A549 (cell line): Measurements from ENCODE around the gene GNAL. TPM values are rescaled to one million over a fixed set of nuclear protein-coding genes. Genes with fewer than 3 reads are reported as not detected.
A peak's percentile ranks its signal among the peaks of the same experiment; 100 is the strongest.

ENCODE experiments used
- ATAC-seq, 2 experiments: fragments of 200-7000 bp in 1 of 2; fragments of >200 bp in 1 of 2; cut with Nextera tagmentation in 1 of 2; cut with Tn5 transposase in 1 of 2; 3 replicates each; pipeline versions ENCODE4 v1.8.0 to v1.9.1; 2018 to 2020; ENCODE audit warnings: mild to moderate bottlenecking in 1 of 2, moderate library complexity in 1 of 2
- CTCF ChIA-PET: fragments of 300-600 bp; sonication (Branson Sonifier 250); formaldehyde crosslinking; extraction: SDS; loops from one replicate; lab custom pipeline; 2021; ENCODE audit warnings: antibody characterized with exemption, inconsistent platforms; lab: Yijun Ruan, JAX
- POLR2A ChIA-PET: fragments of 350-600 bp; formaldehyde crosslinking; extraction: SDS; loops from one replicate; lab custom pipeline; 2021; ENCODE audit warnings: antibody characterized with exemption, inconsistent platforms; lab: Yijun Ruan, JAX
- DNase-seq, 2 experiments: peaks; one replicate each; pipeline versions ENCODE4 v3.0.0 to v3.0.0-alpha.2; 2011 to 2016; ENCODE audit warnings: low read depth in 1 of 2, low spot score in 1 of 2
- FAIRE-seq: peaks from 2 replicates; lab custom pipeline; 2011; peaks lifted over from hg19 to GRCh38; lab: Jason Lieb, UNC
- H3K27ac ChIP-seq, 2 experiments: fragments of >200 bp; sonication (Bioruptor Twin); formaldehyde crosslinking; 3 replicates each; pipeline ENCODE4 v1.5.1; 2016 to 2017
- H3K4me1 ChIP-seq: fragments of >200 bp; sonication (Bioruptor Twin); formaldehyde crosslinking; 3 replicates; pipeline ENCODE4 v1.6.1; 2016
- H3K4me2 ChIP-seq: fragments of >200 bp; sonication (Bioruptor Twin); formaldehyde crosslinking; 3 replicates; pipeline ENCODE4 v1.6.1; 2016
- H3K4me3 ChIP-seq: fragments of >200 bp; sonication (Bioruptor Twin); formaldehyde crosslinking; 3 replicates; pipeline ENCODE4 v1.5.1; 2016
- H3K9me3 ChIP-seq: fragments of >200 bp; sonication (Bioruptor Twin); formaldehyde crosslinking; 3 replicates; pipeline ENCODE4 v1.6.1; 2016
- CBX8 ChIP-seq: fragments of 200-600 bp; sonication (generic); IDR thresholded peaks from 2 replicates; pipeline ENCODE4 v1.6.1; 2016
- CHD2 ChIP-seq: fragments of 150-350 bp; IDR thresholded peaks from 2 replicates; pipeline ENCODE4 v1.6.1; 2014; ENCODE audit warnings: low read length; ENCODE audit not compliant: partially characterized antibody
- EP300 ChIP-seq, 2 experiments: fragments of >200 bp; sonication (Bioruptor Twin); formaldehyde crosslinking; IDR thresholded peaks; 2 replicates in 1 of 2; 3 replicates in 1 of 2; pipeline ENCODE4 v1.6.1; 2016 to 2017
- FOSL2 ChIP-seq, 2 experiments: fragments of 450-650 bp in 1 of 2; fragments of >200 bp in 1 of 2; sonication (Bioruptor Twin) in 1 of 2; formaldehyde crosslinking; IDR thresholded peaks; 2 replicates each; pipeline versions ENCODE4 v1.5.0 to v1.6.1; 2016 to 2020; ENCODE audit warnings: mild to moderate bottlenecking in 1 of 2, moderate library complexity in 1 of 2
- GATA3 ChIP-seq: IDR thresholded peaks from 2 replicates; pipeline ENCODE4 v1.6.1; 2012; ENCODE audit warnings: borderline replicate concordance
- JUNB ChIP-seq: fragments of >200 bp; sonication (Bioruptor Twin); formaldehyde crosslinking; IDR thresholded peaks from 2 replicates; pipeline ENCODE4 v1.6.1; 2016
- MAFK ChIP-seq: fragments of 450-650 bp; IDR thresholded peaks from 2 replicates; pipeline ENCODE4 v1.6.1; 2014; ENCODE audit not compliant: partially characterized antibody
- POLR2AphosphoS2 ChIP-seq: conservative IDR thresholded peaks from 2 replicates; pipeline ENCODE4 v1.6.1; 2012; ENCODE audit warnings: low read length, improper control_type of control experiment, inconsistent platforms
- RAD21 ChIP-seq, 2 experiments: fragments of >200 bp in 1 of 2; sonication (Bioruptor Twin) in 1 of 2; formaldehyde crosslinking in 1 of 2; IDR thresholded peaks in 1 of 2; conservative IDR thresholded peaks in 1 of 2; 2 replicates in 1 of 2; 3 replicates in 1 of 2; pipeline ENCODE4 v1.6.1; 2012 to 2018; ENCODE audit warnings: inconsistent platforms in 1 of 2
- RCOR1 ChIP-seq: fragments of 150-350 bp; IDR thresholded peaks from 2 replicates; pipeline ENCODE4 v1.6.1; 2014; ENCODE audit warnings: antibody characterized with exemption, low read length, low read depth
- RFX5 ChIP-seq: fragments of 450-650 bp; IDR thresholded peaks from 2 replicates; pipeline ENCODE4 v1.7.1; 2014; ENCODE audit warnings: antibody characterized with exemption, mild to moderate bottlenecking, moderate library complexity
- SREBF2 ChIP-seq: fragments of 450-650 bp; IDR thresholded peaks from 2 replicates; pipeline ENCODE4 v1.6.1; 2014; ENCODE audit warnings: mild to moderate bottlenecking, moderate library complexity
- TFCP2L1 ChIP-seq: fragments of 250-450 bp; sonication (Bioruptor Pico); IDR thresholded peaks from 2 replicates; pipeline ENCODE4 v1.5.0; 2021; ENCODE audit warnings: mild to moderate bottlenecking
- WGBS: methylation state at CpG from one replicate; pipeline ENCODE4 v1.1.6; 2017; ENCODE audit errors: missing lambda C conversion rate; 5-methylcytosine and 5-hydroxymethylcytosine counted together
- polyA plus RNA-seq, 4 experiments: library from polyadenylated mRNA; depleted of rRNA in 3 of 4; stranded (reverse); fragments of >200 nt; fragmentation: RNase III in 1 of 4; extraction: RNeasy Plus Mini Kit Qiagen cat#74134 plus additional on column Dnase treatment in 1 of 4; gene quantifications; 2 replicates in 3 of 4; 3 replicates in 1 of 4; pipeline ENCODE4 v1.2.3, GENCODE V29; 2011 to 2017
- TF ChIP-seq, protein P1 (sequence below): fragments of 450-650 bp; IDR thresholded peaks from 2 replicates; pipeline ENCODE4 v1.6.1; 2014; ENCODE audit warnings: antibody characterized with exemption
- TF ChIP-seq, protein P2 (sequence below): IDR thresholded peaks from 2 replicates; pipeline ENCODE4 v1.6.1; 2012
- TF ChIP-seq, protein P3 (sequence below): fragments of >200 bp; sonication (Bioruptor Twin); formaldehyde crosslinking; IDR thresholded peaks from 3 replicates; pipeline ENCODE4 v1.6.1; 2016
- TF ChIP-seq, protein P4 (sequence below): IDR thresholded peaks from 2 replicates; pipeline ENCODE4 v1.6.1; 2012
- TF ChIP-seq, protein P5 (sequence below): fragments of 200-600 bp; sonication (generic); IDR thresholded peaks from 2 replicates; pipeline ENCODE4 v1.6.1; 2016; ENCODE audit warnings: antibody characterized with exemption, mild to moderate bottlenecking, moderate library complexity
- TF ChIP-seq, protein P6 (sequence below): fragments of 250-450 bp; sonication (Bioruptor Pico); IDR thresholded peaks from 2 replicates; pipeline ENCODE4 v1.5.0; 2020; ENCODE audit warnings: low read depth, mild to moderate bottlenecking, moderate library complexity

GNAL gene
- polyA plus RNA-seq, 2 of the 4 experiments (the other 2 are of a cell fraction): 5.1 to 12.9 TPM

DNA sequence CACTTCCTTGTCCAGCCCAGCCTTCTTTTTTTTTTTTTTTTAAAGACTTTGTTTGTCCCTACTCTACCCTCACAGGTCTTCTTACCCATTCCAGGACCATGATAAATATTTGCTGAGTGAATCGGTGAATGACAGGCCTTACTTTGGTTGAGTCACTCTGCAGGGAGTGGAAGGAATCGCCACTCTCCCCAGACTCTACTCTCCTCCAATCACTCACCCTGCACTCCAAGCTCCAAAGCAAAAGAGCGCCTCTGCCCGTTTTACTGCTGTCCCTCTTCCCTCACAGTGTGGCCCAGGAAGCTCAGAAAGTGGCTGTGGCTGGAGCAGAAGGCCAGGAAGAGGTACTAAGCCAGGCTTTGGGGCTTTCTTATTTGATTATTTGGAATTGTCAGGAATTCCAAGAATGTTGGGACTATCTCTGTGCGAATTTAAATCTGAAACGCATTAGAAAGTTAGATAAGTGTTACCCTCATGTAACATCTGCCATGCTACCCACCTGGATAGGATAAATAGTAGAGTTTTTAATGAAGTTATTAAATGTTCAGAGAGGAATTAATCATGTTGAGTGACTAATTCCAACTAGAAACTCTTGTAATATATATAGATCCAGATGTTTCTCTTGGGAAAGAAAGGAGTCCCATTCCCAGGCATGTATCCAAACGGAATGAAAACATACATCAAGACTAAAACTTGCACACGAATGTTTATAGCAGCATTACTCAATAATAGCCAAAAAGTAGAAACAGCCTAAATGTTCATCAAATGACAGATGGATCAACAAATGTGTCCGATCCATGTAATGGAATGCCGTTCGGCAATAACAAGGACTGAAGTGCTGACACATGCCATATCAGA lies 119.2 kb downstream of the GNAL start:
- WGBS: 37% methylated on average over 11 of the region's 11 CpGs
- ChIA-PET CTCF (interaction anchor here (0.9 to 1.2 kb wide), 3 partner anchors 11 to 75 kb away, joined by 3 to 4 read pairs (median 3); no protein-coding TSS in a partner anchor), POLR2A (no interaction called here)
- FAIRE-seq: no peak
- no peaks in the 10 kb centered on the region; the same call in 2 of the 3 replicates for H3K9me3 ChIP-seq
- H3K4me1 ChIP-seq: peaks cover 30% of the 10 kb centered on the region
- no peak overlapping the region for H3K4me3 ChIP-seq
- ATAC-seq: peak; percentile 97 to 98
- DNase-seq: peak; percentile 71 to 85
- peak overlapping the region; percentile 74 to 80 for H3K27ac ChIP-seq
- 0 out of 2 replicates have a peak, but pooled peaks have one; percentile 31 for TF ChIP-seq FOSL2 (IDR thresholded peaks at IDR 0.05)
- peak; percentile 62 for TF ChIP-seq FOSL2 (CRISPR knock-in tag; IDR thresholded peaks at IDR 0.05)
- TF ChIP-seq, protein P1, sequence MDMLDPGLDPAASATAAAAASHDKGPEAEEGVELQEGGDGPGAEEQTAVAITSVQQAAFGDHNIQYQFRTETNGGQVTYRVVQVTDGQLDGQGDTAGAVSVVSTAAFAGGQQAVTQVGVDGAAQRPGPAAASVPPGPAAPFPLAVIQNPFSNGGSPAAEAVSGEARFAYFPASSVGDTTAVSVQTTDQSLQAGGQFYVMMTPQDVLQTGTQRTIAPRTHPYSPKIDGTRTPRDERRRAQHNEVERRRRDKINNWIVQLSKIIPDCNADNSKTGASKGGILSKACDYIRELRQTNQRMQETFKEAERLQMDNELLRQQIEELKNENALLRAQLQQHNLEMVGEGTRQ: no peak
- TF ChIP-seq JUNB: peak; percentile 32; the same call in 1 of the 2 replicates
- TF ChIP-seq GATA3: no peak
- no peak for TF ChIP-seq RCOR1
- TF ChIP-seq, protein P2, sequence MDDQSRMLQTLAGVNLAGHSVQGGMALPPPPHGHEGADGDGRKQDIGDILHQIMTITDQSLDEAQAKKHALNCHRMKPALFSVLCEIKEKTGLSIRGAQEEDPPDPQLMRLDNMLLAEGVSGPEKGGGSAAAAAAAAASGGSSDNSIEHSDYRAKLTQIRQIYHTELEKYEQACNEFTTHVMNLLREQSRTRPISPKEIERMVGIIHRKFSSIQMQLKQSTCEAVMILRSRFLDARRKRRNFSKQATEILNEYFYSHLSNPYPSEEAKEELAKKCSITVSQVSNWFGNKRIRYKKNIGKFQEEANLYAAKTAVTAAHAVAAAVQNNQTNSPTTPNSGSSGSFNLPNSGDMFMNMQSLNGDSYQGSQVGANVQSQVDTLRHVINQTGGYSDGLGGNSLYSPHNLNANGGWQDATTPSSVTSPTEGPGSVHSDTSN: no peak
- TF ChIP-seq POLR2AphosphoS2: no peak
- no peak for TF ChIP-seq MAFK
- TF ChIP-seq, protein P3, sequence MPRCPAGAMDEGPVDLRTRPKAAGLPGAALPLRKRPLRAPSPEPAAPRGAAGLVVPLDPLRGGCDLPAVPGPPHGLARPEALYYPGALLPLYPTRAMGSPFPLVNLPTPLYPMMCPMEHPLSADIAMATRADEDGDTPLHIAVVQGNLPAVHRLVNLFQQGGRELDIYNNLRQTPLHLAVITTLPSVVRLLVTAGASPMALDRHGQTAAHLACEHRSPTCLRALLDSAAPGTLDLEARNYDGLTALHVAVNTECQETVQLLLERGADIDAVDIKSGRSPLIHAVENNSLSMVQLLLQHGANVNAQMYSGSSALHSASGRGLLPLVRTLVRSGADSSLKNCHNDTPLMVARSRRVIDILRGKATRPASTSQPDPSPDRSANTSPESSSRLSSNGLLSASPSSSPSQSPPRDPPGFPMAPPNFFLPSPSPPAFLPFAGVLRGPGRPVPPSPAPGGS: no peak
- TF ChIP-seq CHD2: no peak
- TF ChIP-seq RAD21 (conservative IDR thresholded peaks at IDR 0.05 in 1 of 2, IDR thresholded peaks at IDR 0.05 in 1 of 2): peak in 1 of 2 experiments; percentile 9; a peak in 1 of 5 replicates
- TF ChIP-seq, protein P4, sequence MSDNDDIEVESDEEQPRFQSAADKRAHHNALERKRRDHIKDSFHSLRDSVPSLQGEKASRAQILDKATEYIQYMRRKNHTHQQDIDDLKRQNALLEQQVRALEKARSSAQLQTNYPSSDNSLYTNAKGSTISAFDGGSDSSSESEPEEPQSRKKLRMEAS: 0 out of 2 replicates have a peak, but pooled peaks have one; percentile 20
- TF ChIP-seq SREBF2: no peak
- no peak for TF ChIP-seq CBX8
- TF ChIP-seq TFCP2L1 (CRISPR knock-in tag): no peak
- TF ChIP-seq RFX5: no peak
- TF ChIP-seq, protein P5, sequence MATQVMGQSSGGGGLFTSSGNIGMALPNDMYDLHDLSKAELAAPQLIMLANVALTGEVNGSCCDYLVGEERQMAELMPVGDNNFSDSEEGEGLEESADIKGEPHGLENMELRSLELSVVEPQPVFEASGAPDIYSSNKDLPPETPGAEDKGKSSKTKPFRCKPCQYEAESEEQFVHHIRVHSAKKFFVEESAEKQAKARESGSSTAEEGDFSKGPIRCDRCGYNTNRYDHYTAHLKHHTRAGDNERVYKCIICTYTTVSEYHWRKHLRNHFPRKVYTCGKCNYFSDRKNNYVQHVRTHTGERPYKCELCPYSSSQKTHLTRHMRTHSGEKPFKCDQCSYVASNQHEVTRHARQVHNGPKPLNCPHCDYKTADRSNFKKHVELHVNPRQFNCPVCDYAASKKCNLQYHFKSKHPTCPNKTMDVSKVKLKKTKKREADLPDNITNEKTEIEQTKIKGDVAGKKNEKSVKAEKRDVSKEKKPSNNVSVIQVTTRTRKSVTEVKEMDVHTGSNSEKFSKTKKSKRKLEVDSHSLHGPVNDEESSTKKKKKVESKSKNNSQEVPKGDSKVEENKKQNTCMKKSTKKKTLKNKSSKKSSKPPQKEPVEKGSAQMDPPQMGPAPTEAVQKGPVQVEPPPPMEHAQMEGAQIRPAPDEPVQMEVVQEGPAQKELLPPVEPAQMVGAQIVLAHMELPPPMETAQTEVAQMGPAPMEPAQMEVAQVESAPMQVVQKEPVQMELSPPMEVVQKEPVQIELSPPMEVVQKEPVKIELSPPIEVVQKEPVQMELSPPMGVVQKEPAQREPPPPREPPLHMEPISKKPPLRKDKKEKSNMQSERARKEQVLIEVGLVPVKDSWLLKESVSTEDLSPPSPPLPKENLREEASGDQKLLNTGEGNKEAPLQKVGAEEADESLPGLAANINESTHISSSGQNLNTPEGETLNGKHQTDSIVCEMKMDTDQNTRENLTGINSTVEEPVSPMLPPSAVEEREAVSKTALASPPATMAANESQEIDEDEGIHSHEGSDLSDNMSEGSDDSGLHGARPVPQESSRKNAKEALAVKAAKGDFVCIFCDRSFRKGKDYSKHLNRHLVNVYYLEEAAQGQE: no peak
- TF ChIP-seq, protein P6, sequence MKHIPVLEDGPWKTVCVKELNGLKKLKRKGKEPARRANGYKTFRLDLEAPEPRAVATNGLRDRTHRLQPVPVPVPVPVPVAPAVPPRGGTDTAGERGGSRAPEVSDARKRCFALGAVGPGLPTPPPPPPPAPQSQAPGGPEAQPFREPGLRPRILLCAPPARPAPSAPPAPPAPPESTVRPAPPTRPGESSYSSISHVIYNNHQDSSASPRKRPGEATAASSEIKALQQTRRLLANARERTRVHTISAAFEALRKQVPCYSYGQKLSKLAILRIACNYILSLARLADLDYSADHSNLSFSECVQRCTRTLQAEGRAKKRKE (CRISPR knock-in tag): no peak
- TF ChIP-seq EP300 (IDR thresholded peaks at IDR 0.05): no peak
- peak overlapping the region; percentile 67 for H3K4me2 ChIP-seq
